HG03442 (cell line): ENCODE data around the gene IL1RAP.

Experiments used
- ATAC-seq: cut with Tn5 transposase; IDR thresholded peaks from one replicate; pipeline ENCODE4 v1.9.1; 2021; ENCODE audit warnings: mild to moderate bottlenecking, moderate library complexity; ENCODE audit not compliant: unreplicated experiment

IL1RAP gene

DNA sequence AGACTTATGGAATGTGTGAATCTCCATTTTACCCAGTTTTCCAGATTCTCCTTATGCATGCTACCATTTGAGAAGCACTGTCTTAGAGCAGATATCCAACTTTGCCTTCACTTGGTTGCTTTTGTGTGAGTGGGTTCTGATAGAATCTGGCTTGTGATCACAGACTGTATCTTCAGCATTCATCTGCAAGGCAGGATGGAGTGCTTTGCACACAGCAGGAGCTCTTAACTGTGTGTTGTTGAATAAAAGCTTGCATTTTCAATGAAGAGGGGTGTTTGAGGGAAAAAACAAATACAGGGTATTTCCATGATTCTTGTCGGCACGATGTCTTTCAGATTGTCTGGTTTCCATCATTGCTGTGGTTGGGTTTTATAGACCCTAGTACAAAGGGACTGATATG, 24.4 kb downstream of the IL1RAP start:
- ATAC-seq = no peak

DNA sequence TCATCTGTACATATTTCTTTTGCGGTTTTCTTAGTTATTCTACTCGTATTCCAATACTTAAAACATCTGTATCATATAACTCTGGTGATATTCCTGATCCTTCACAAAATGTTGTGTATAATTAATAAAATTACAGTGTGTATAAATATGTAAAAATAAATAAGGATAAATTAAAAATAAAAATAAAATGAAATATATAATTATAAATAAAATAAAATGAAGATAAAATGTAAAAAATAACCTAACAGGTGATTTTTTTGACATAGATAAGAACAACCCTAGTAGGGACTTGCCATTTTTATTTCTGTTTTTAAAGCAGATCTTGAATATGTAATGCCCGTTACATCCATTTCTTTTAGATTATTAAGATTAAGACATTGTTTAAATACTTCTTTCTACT, 25.6 kb downstream of the IL1RAP start:
- ATAC-seq = no peak

DNA sequence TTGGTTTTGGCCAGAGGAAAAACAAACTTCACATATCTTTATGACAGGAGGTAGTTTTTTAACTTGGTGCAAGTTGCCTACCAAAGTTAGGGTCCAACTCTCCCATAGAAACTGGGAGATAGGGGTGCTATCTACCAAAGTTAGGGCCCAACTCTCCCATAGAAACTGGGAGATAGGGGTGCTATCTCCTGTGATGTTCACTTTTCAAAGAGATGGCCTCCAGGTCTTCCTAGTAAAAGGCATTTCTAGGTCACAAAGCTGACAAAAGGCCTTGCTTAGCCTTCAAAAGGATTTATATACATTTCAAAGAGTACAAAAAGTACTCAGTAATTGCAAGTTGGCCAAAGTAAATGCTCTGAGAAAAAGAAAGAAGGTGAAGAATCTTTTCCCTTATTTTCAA, 27.1 kb downstream of the IL1RAP start:
- ATAC-seq = no peak

DNA sequence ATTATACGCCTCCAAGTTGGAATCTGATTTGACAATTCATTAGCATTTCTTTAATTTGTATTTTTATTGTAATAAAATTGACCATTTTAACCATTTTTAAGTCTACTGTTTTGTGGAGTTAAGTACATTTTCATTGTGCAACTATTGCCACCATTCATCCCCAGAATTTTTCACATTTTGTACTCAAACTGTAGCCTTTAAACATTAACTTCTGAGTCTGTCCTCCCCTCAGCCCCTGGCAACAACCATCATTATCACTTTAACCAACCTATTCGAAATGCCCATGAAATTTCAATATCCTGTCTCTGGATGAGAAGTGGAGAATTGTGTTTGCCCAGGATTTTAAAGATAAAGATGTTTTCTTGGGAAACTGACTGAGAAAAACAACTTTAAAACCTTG, 27.7 kb downstream of the IL1RAP start:
- no peak for ATAC-seq

DNA sequence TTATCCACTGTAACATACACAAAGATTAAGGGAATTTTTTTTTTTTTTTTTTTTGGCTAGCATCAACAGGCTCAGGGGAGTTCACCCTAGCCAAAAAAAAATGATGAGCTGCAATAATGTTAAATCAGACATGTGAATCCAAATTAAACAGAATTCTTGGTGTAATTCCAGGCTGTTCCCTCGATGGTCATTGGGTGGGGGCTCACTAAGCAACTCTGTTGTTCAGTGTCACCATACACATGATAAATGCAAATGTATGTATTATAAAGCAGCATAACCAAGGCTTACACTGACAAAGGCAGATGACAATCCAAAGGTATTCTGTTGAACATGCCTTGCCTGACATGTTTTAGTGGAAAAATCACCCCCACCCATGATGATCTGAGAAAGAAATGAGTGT, 29.0 kb downstream of the IL1RAP start:
- ATAC-seq = no peak

DNA sequence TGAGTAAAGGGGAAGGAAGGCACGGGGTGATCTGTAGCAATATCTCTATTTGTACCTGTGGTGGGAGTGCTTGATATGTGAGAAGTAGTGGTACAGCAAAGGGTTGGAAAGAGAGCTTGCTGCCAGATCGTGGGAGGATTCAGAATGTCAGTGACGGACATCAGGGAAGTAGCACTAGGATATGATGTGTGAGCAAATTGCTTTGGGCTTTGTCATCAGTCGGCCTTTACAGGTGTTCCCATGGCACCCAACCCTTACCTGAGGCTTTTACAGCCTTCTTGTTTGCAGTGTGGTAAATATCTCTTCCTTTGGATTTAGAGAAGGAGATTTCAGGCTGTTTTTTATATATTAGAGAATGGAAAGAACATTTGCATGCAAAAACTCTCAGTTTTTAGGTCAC, 29.8 kb downstream of the IL1RAP start:
- ATAC-seq = no peak

DNA sequence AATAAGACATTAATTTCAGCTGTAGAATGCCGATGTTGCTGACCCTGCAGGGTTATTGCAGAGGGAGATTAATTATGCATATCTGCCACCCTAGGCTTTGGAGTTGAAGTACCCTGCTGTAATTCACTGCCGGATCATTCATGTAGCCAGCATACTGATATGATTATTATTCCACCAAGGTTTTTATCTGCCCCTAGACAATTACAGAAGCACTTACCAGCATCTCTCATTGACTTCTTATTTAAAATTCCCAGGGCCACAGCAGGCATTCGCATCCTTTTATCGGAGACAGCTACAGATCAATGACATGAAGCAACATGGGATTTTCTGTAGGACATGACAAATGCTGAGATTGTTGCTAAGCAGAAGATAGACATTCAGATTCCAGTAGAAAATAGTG, 31.3 kb downstream of the IL1RAP start:
- ATAC-seq = no peak

DNA sequence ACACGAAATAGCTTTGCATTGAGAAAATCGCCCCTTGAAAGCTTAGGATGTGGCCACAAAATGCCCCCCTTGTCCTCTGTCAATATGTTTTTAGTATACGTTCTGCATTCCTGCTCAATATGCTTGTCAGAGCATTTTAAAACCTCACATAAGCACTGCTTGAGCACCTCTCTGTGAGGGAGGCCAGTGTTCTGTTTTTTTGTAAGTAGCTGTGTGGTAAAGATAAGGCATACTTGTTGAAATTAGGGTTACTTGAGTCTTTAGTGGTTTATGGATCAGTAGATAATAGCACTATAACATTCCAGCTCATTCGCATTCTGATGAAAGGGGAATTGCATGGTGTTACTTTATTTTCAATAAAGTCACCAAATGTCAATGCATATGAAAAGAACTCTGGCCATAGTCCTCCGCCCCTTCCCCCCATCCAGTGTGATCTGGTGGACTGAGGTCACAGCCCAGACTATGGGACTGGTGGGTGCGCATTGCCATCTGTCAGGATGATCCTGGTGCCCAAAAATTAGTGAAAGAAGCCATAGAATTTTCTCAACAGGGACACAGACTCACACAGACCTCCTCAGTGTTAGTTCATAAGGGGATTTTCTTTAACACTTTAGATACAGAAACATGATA, 33.1 kb downstream of the IL1RAP start:
- no peak for ATAC-seq

DNA sequence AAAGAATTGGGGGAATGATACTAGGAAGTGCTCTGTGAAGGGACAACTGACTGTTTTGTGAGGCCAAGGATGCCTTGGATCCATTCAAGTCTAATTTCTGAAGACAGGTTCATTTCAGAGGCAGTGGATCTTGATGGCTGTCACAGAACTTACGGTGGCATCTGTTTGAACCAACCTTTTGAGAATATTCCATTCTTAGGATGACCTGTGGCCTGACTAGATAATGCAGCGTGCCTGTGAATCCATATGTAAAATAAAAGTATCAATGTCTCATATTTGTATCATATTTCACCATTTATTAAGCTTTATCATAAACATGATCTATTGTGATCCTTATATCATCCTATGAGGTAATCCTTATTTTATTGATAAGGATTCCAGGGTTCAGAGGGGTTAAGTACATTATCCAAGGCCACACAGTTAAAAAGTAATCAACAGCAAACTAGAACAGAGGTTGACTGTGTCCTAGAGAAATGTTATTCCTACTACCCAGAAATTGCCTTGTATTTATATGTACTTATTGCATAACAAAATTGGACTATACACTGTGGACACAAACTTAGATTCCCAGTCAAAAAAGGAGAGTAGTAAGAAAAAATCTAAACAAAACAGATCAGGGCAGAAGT, 34.3 kb downstream of the IL1RAP start:
- ATAC-seq = no peak

DNA sequence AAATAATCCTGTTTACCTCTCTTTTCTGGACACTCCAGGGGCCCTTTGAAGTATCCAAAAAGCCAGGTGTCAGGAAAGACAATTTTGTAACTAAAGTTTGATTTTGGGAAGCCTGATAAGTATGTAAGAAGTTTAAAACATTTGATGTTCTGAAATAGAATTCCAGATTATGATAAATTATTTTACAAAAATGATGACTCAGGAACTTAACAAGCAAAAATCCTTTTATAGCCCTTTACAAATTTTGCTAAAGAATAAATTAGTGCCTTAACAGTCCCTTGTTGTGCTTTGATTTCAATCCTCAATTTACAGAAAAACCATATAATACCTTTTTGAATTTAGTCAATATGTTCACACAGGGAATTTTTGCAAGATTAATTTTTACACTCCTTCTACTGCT, 38.1 kb downstream of the IL1RAP start:
- no peak for ATAC-seq

DNA sequence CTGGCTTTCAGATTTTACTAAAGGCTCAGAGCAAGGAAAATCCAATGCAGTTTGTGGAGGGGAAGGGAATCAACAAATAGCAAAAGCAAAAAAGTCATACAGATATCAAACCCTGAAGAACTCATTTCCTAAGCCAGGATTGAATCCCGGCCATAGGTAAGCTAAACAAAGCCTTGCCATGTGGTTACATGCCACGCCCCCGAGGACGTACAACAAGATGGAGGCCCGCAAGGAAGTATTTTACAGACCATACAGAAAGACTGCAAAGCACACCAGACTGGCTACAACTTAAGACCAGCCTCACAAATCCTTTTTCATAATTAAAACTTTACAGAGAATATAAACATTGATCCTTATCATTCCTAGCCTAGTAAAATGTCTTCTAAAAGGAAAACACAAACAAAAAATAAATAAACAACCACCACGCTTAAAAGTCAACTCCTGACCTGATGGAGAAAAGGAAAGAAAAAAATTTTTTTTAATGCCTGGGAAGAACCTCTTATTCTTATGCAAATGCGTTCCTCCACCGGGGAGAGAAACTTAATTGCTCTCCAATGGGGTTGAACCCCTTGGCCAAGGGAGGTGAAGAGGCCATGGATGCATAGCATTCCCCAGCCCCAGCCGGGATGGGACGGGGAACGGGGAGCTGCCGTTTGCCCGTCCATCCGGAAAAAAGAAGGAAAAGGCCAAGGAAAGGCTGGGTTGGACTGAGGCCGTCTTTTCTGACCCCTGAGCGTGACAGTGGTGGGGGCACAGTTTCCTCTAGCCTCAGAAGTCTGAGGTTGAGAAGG, 39.3 kb downstream of the IL1RAP start:
- ATAC-seq = no peak

DNA sequence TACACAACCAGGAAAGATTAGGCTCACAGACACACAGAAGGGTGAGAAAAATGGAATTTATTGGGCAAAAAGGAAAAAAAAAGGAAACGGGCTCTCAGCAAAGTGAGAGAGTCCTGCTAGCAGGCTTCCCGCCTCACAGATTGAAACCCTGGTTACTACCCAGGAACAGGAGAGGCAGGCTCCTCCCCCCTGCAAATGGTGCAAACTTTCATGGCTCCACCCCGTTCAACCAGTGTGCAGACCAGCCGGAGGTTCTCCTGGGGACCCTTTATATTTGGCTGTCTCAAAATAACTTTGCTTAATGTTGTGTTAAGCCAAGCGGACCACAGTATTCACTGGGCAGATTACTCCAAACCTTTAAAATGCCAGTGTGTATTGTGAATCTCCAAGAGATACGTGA, 40.3 kb downstream of the IL1RAP start:
- no peak for ATAC-seq

DNA sequence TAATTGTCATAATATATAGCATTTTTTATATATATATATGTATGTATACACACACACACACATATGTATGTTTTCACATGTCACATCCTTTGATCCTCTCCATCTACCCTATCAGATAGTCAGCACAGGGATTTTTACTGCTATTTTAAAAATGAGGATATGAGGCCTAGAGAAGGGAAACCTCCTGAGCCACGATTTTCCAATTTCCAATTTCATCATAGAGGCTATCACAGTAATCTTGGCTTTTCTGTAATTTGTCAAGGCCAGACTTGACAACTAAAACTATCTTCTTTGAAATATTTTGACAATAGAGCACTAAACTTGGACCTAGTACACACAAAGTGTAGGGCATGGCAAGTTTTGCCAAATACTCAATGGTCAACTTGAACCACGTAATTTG, 42.5 kb downstream of the IL1RAP start:
- ATAC-seq = no peak

DNA sequence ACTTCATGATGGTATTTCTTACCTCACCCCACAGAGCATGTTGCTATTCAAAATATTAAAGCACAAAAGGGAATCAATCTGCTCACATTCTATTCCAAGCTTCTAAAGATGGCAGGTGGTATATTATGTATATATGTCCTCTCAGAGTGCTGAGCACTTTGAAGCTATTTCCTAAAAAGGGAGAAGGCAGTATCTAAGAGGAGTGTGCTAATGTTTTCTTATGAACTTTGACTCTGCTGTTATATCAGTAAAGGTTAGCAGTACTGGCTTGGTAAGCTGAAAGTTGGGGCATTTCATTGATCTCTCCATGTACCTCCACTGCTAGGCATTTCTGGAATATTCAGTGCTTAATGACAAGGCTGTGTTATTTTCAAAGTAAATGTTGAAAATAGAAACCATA, 43.4 kb downstream of the IL1RAP start:
- ATAC-seq = no peak

DNA sequence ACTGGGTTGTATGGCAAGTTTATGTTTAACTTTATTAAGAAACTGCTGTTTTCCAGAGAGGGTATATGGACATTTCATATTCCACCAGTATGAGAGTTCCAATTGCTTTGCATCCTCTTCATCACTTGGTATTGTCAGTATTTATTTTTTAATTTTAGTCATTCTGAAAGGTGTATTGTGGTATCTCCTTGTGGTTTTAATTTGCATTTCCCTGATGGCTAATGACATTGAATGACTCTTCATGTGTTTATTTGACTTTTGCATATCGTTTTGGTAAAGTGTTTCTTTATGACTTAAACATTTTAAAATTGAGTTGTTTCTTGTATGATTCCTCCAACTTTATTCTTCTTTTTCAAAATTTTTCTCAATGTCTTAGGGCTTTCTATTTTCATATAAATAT, 44.4 kb downstream of the IL1RAP start:
- ATAC-seq = no peak

DNA sequence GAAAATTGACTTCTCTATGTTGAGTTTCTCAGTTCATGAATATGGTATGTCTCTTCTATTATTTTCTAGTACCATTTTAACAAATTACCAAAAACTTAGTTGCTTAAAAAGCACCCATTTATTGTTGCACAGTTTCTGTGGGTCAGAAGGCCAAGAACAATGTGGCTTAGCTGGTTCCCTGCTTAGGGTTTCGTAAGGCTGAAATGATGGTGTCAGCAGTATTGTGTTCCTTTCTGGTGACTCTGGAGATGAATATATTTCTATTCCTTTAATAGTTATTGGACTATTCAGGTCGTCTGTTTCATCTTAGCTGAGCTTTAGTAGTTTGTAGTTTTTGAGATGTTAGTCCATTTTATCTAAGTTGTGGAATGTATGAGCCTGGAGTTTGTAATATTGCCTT, 44.9 kb downstream of the IL1RAP start:
- no peak for ATAC-seq

DNA sequence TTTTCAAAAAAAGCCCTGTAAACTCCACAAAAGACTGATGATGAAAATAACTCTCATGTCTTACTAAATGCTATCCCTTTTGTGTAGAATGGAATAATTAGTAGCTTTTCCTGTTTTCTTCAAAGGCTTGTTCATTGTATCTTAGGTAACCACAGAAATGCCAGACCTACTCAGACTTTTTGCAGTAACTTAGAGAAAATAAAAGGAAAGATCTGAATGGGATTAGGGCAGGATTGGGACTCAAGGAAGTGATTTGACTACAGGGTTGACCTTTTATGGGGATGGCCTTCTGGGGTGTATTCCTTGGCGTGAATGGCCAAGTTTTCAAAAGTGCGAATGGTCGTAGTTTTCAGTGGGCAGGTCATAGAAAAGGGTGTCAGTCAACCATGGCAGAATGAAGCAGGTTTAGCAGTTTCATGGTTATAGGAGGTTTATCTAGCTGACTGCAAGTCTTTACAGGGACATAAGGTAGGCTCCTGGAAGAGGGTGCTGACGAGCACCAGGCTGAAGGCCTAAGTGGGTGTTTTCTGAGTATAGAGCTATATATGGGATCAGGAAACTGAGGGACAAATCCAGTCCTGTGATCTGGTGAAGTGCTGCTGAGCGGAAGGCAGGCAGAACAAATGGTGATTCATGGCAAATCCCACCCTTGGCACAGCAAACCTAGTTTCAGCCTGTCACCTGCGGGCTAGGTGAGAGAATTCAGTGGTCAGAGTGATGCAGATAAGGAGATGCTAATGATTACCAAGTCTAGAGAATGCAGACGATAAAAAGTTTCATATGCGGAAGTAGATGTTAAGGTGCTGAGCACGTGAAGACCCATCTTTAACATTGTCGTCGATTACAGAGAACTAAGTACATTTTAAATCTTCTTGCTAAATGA, 46.4 kb downstream of the IL1RAP start:
- no peak for ATAC-seq

DNA sequence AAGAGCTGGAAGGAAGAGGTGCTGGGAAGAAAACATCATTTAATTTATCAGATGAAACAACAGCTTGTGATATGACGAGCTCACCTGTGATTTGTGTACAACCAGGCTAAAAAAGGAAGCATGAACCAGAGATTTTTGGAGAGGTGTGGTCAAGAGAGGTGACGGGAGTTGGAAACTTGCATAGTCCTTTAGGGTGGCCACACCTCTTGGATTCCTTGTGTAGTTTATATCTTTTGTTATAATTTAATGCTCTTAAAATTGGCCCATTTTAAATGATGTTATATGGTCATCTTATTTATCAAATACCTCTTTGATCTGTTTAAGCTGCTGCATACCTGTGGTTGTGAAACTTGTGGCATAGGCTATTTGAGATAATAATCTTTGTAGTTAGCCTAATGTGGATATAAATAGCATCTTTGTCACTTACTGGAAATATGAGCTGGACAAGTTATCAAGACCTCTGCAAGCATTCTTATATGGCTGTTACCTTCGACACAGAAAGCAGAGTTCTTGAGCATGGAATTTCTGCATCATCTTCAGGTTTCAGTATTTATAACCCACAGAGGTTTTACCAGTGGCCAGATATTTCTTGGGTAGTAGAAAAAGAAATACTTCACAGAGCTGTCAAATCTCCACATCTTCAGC, 49.1 kb downstream of the IL1RAP start:
- ATAC-seq = no peak

DNA sequence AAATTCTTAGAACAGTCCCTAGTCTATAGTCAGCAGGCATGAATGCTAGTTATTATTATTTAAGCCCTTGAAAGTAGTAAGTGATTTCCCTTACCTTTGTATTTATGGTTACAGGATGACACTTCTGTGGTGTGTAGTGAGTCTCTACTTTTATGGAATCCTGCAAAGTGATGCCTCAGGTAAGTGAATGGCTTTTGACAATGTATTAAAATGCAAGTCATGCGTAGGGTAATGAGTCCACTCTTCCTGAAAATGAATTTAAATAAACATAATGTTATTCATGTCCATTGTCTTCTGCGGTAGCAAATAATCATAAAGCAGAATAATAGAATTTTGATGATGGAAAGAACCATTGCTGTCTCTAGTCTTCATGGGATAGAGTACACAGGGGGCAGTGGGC, 50.3 kb downstream of the IL1RAP start:
- ATAC-seq = no peak

DNA sequence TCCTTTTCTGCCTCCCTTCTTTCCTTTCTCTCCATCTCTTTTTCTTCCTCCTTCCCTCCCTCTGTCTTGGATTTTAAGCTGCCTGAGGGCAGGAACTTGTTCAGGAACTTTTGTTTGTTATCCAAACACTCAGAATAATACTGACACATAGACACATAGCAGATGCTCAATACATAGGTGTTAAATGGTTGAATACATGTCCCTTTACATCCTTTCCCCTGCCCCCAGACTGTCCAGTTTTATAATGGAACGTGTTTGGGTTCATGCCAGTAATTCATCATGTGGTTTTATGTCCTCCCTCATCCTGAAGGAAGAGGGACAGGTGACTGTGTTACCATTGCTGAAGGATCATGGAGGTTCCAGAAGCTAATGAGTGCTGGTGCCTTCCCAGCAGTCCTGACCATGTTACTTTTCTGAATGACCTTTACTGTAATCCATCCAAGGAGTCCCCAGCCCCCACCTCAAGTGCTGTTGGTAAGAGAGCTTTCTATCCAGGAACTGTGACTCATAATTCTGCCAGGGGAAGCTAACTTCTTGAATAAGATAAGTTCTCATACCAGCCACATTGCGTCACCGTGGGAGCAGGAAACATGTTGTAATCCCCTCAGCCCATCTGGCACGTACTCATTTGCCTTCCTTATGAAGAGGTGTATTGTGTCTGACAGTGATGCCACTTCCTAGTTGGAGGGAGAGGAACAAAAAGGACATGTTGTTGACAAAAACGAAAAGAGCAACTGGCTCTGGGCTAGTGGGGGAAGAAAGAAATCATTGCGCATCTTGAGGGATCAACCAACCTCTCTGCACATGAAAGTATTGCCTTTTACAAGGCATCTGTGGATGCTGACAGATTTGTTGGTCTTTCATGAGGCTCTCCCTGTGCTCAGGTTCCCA, 52.4 kb downstream of the IL1RAP start:
- no peak for ATAC-seq
